IMR-90 (cell line): ENCODE measurements around the gene TNFAIP8L1. TPM values are rescaled to one million over a fixed set of nuclear protein-coding genes. Genes with fewer than 3 reads are reported as not detected.

Experiments
- ATAC-seq: fragments of 200-7000 bp; cut with Tn5 transposase; 2 replicates; pipeline ENCODE4 v1.9.1; 2020; ENCODE audit warnings: low read depth, mild to moderate bottlenecking, moderate library complexity
- BruUV-seq: library from RNA; stranded (reverse); fragments of 400-500 nt; replicated peaks from 2 replicates; lab custom pipeline; 2021; lab: Mats Ljungman, UMichigan
- CTCF ChIA-PET: fragments of 300-600 bp; formaldehyde crosslinking; extraction: SDS; loops from one replicate; lab custom pipeline; 2021; ENCODE audit warnings: antibody characterized with exemption; lab: Yijun Ruan, JAX
- POLR2A ChIA-PET: fragments of 300-600 bp; sonication (Branson Sonifier 250); formaldehyde crosslinking; loops from one replicate; lab custom pipeline; 2022; ENCODE audit warnings: antibody characterized with exemption; ENCODE audit not compliant: unreplicated experiment; lab: Charles Lee
- DNase-seq: peaks from one replicate; pipeline ENCODE4 v3.0.0; 2013
- H2AFZ ChIP-seq: replicated peaks from 2 replicates; pipeline ENCODE3; 2013; ENCODE audit warnings: low read length, mild to moderate bottlenecking; ENCODE audit not compliant: poor library complexity
- H2AK5ac ChIP-seq: 2 replicates; pipeline ENCODE4 v1.6.1; 2013; ENCODE audit warnings: low read depth, low read length, inconsistent platforms
- H2AK9ac ChIP-seq: replicated peaks from 2 replicates; pipeline ENCODE3; 2013; ENCODE audit warnings: mild to moderate bottlenecking, low read depth, low read length, moderate library complexity; ENCODE audit not compliant: poor library complexity
- H2BK120ac ChIP-seq: 2 replicates; pipeline ENCODE4 v1.6.1; 2013; ENCODE audit warnings: low read depth, low read length, inconsistent platforms
- H2BK15ac ChIP-seq: 3 replicates; pipeline ENCODE4 v1.6.1; 2013; ENCODE audit warnings: low read depth, low read length, inconsistent platforms
- H2BK20ac ChIP-seq: 2 replicates; pipeline ENCODE4 v1.6.1; 2013; ENCODE audit warnings: low read depth, mild to moderate bottlenecking, inconsistent platforms, low read length, moderate library complexity
- H2BK5ac ChIP-seq: 2 replicates; pipeline ENCODE4 v1.6.1; 2013; ENCODE audit warnings: mild to moderate bottlenecking, low read depth, low read length, inconsistent platforms; ENCODE audit not compliant: poor library complexity, severe bottlenecking
- H3K14ac ChIP-seq: replicated peaks from 2 replicates; pipeline ENCODE4 v1.6.1; 2013; ENCODE audit warnings: low read depth, low read length, inconsistent platforms
- H3K18ac ChIP-seq: 2 replicates; pipeline ENCODE4 v1.6.1; 2013; ENCODE audit warnings: low read depth, low read length, control low read depth
- H3K23ac ChIP-seq: 2 replicates; pipeline ENCODE4 v1.6.1; 2013; ENCODE audit warnings: low read depth, low read length, inconsistent platforms
- H3K27ac ChIP-seq: 2 replicates; pipeline ENCODE4 v1.5.1; 2013; ENCODE audit warnings: mild to moderate bottlenecking, control low read depth, low read length; ENCODE audit not compliant: insufficient read depth
- H3K27me3 ChIP-seq: 2 replicates; pipeline ENCODE4 v1.6.1; 2013; ENCODE audit warnings: low read length; ENCODE audit not compliant: control insufficient read depth, insufficient read depth
- H3K36me3 ChIP-seq: 2 replicates; pipeline ENCODE4 v1.6.1; 2013; ENCODE audit warnings: low read length, mixed read lengths; ENCODE audit not compliant: control insufficient read depth, insufficient read depth
- H3K4ac ChIP-seq: 2 replicates; pipeline ENCODE4 v1.6.1; 2013; ENCODE audit warnings: low read depth, low read length, inconsistent platforms
- H3K4me1 ChIP-seq: 2 replicates; pipeline ENCODE4 v1.6.1; 2013; ENCODE audit warnings: low read length, mixed read lengths; ENCODE audit not compliant: control insufficient read depth, insufficient read depth
- H3K4me2 ChIP-seq: 2 replicates; pipeline ENCODE4 v1.6.1; 2013; ENCODE audit warnings: low read depth, mild to moderate bottlenecking, control low read depth, low read length, moderate library complexity
- H3K4me3 ChIP-seq: 2 replicates; pipeline ENCODE4 v1.5.1; 2013; ENCODE audit warnings: low read depth, mild to moderate bottlenecking, control low read depth, low read length, moderate library complexity; ENCODE audit not compliant: insufficient read depth
- H3K56ac ChIP-seq: 2 replicates; pipeline ENCODE4 v1.6.1; 2013; ENCODE audit warnings: low read length, inconsistent platforms; ENCODE audit not compliant: insufficient read depth; ENCODE audit errors: extremely low read depth
- H3K79me1 ChIP-seq, 2 experiments: 2 replicates each; pipeline ENCODE4 v1.6.1; 2013; ENCODE audit warnings: low read length in 2 of 2, inconsistent platforms in 1 of 2, low read depth in 1 of 2
- H3K9ac ChIP-seq: 2 replicates; pipeline ENCODE4 v1.6.1; 2013; ENCODE audit warnings: low read depth, low read length, control low read depth
- H3K9me1 ChIP-seq: 2 replicates; pipeline ENCODE4 v1.6.1; 2013; ENCODE audit warnings: low read length, inconsistent platforms; ENCODE audit not compliant: insufficient read depth
- H3K9me3 ChIP-seq: 2 replicates; pipeline ENCODE4 v1.6.1; 2013; ENCODE audit warnings: low read length; ENCODE audit not compliant: control insufficient read depth, insufficient read depth
- H4K20me1 ChIP-seq: 2 replicates; pipeline ENCODE4 v1.6.1; 2013; ENCODE audit warnings: low read length, inconsistent platforms; ENCODE audit not compliant: insufficient read depth
- H4K5ac ChIP-seq: 2 replicates; pipeline ENCODE4 v1.6.1; 2013; ENCODE audit warnings: mild to moderate bottlenecking, low read depth, low read length, control low read depth
- H4K8ac ChIP-seq, 2 experiments: 2 replicates each; pipeline ENCODE4 v1.6.1; 2013; ENCODE audit warnings: low read depth in 2 of 2, low read length in 2 of 2, control low read depth in 1 of 2, inconsistent platforms in 1 of 2
- H4K91ac ChIP-seq: 2 replicates; pipeline ENCODE4 v1.6.1; 2013; ENCODE audit warnings: low read depth, low read length, inconsistent platforms; ENCODE audit not compliant: insufficient read depth
- BHLHE40 ChIP-seq: fragments of 150-350 bp; IDR thresholded peaks from 2 replicates; pipeline ENCODE4 v1.6.1; 2016; ENCODE audit warnings: mild to moderate bottlenecking, low read depth, low read length
- CEBPB ChIP-seq: IDR thresholded peaks from 2 replicates; pipeline ENCODE4 v1.6.1; 2012; ENCODE audit warnings: low read depth, low read length, improper control_type of control experiment
- CHD1 ChIP-seq: IDR thresholded peaks from 2 replicates; pipeline ENCODE4 v1.6.1; 2012; ENCODE audit warnings: low read depth, low read length, improper control_type of control experiment
- CTCF ChIP-seq: conservative IDR thresholded peaks from 2 replicates; pipeline ENCODE4 v1.5.1; 2012; ENCODE audit warnings: mild to moderate bottlenecking, low read depth, low read length, improper control_type of control experiment
- FOS ChIP-seq: fragments of 150-350 bp; IDR thresholded peaks from 2 replicates; pipeline ENCODE4 v1.6.1; 2016; ENCODE audit warnings: low read depth, low read length
- MAFK ChIP-seq: IDR thresholded peaks from 2 replicates; pipeline ENCODE4 v1.6.1; 2012; ENCODE audit warnings: low read depth, low read length, improper control_type of control experiment
- MAZ ChIP-seq: IDR thresholded peaks from 2 replicates; pipeline ENCODE4 v1.6.1; 2012; ENCODE audit warnings: low read depth, mild to moderate bottlenecking, low read length, improper control_type of control experiment, moderate library complexity, borderline replicate concordance
- MXI1 ChIP-seq: IDR thresholded peaks from 2 replicates; pipeline ENCODE4 v1.6.1; 2012; ENCODE audit warnings: low read depth, mild to moderate bottlenecking, low read length, moderate library complexity, borderline replicate concordance
- NFE2L2 ChIP-seq: fragments of 150-350 bp; IDR thresholded peaks from 2 replicates; pipeline ENCODE4 v1.6.1; 2016; ENCODE audit warnings: low read depth, mild to moderate bottlenecking, low read length
- POLR2A ChIP-seq: IDR thresholded peaks from 2 replicates; pipeline ENCODE4 v1.6.1; 2012; ENCODE audit warnings: mild to moderate bottlenecking, low read depth, low read length
- RAD21 ChIP-seq: IDR thresholded peaks from 2 replicates; pipeline ENCODE4 v1.6.1; 2012; ENCODE audit warnings: low read length, improper control_type of control experiment
- RCOR1 ChIP-seq: IDR thresholded peaks from 2 replicates; pipeline ENCODE4 v1.6.1; 2012; ENCODE audit warnings: mild to moderate bottlenecking, low read length, improper control_type of control experiment; ENCODE audit not compliant: insufficient replicate concordance
- RFX5 ChIP-seq: IDR thresholded peaks from 2 replicates; pipeline ENCODE4 v1.8.0; 2012; ENCODE audit warnings: low read depth, mild to moderate bottlenecking, low read length, moderate library complexity
- SMC3 ChIP-seq: fragments of 150-350 bp; IDR thresholded peaks from 2 replicates; pipeline ENCODE4 v1.6.1; 2016; ENCODE audit warnings: low read depth, mild to moderate bottlenecking, antibody characterized with exemption, low read length, moderate library complexity
- WGBS, 2 experiments: methylation state at CpG; one replicate each; pipeline versions ENCODE4 v1.1.5 to v1.1.7; 2013; ENCODE audit warnings: missing lambda C conversion rate in 2 of 2; ENCODE audit not compliant: insufficient read length in 1 of 2; ENCODE audit errors: extremely low coverage in 2 of 2; 5-methylcytosine and 5-hydroxymethylcytosine counted together
- dilution Hi-C: fragments of 300-500 bp; cut with HindIII; formaldehyde crosslinking; loops from one replicate; pipeline ENCODE4 v1.14.3; 2018; ENCODE audit warnings: low sequenced_read_pairs; ENCODE audit not compliant: unreplicated experiment
- in situ Hi-C: fragments of 300-500 bp; cut with MboI; formaldehyde crosslinking; loops from 3 replicates; pipeline ENCODE4 v1.14.3; 2019; ENCODE audit warnings: low sequenced_read_pairs, inconsistent platforms, mixed read lengths
- intact Hi-C: fragments of 100-400 bp; cut with micrococcal nuclease; formaldehyde crosslinking; loops from 2 replicates; pipeline ENCODE4 v1.10.0; 2022
- polyA plus RNA-seq, 3 experiments: library from polyadenylated mRNA; depleted of rRNA; stranded (reverse); fragments of >200 nt; gene quantifications; 2 replicates each; pipeline ENCODE4 v1.2.3, GENCODE V29; 2012; ENCODE audit warnings: low replicate concordance in 1 of 3
- total RNA-seq: library from RNA; depleted of rRNA; stranded (reverse); fragments of >200 nt; gene quantifications from 2 replicates; pipeline ENCODE4 v1.2.3, GENCODE V29; 2012
- TF ChIP-seq, protein P1 (sequence below): fragments of 150-350 bp; IDR thresholded peaks from 2 replicates; pipeline ENCODE4 v1.6.1; 2016; ENCODE audit warnings: low read depth, mild to moderate bottlenecking, low read length, moderate library complexity, borderline replicate concordance
- TF ChIP-seq, protein P2 (sequence below): fragments of 150-350 bp; IDR thresholded peaks from 2 replicates; pipeline ENCODE4 v1.6.1; 2017; ENCODE audit warnings: mild to moderate bottlenecking, antibody characterized with exemption, low read length, low read depth

The TNFAIP8L1 gene
- total and polyA plus RNA-seq, 2 of the 4 experiments (the other 2 are of a cell fraction): 2.5 to 6.0 TPM

DNA sequence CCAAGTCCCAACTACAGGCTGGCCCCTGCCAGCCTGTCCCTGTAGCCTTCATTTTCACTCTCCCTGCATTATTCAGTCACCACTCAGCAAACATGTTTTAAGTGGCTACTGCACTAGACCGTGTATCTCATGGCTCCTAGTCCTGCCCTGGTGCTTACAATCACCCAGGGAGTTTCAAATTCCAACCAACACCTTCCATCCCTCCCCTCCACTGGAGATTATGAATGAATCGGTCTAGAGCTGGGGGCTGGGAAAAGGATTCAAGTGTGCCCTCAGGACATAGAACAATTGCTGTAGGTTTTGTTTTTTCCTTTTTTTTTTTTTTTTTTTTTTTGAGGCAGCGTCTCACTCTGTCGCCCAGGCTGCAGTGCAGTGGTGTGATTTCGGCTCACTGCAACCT is 15.0 kb upstream of the TNFAIP8L1 start:
- ChIA-PET CTCF (interaction anchor here (0.8 kb wide), 1 partner anchor 9 kb away, joined by 4 read pairs; no protein-coding TSS in a partner anchor), POLR2A (no interaction called here)
- Histone ChIP-seq H3K79me1 (no peaks in the 10 kb centered on the region), H3K18ac (no peak overlapping the region), H4K5ac (no peak overlapping the region), H3K4ac (no peak overlapping the region), H2BK15ac (no peak overlapping the region), H4K8ac (no peak overlapping the region), H3K4me1 (no peaks in the 10 kb centered on the region), H3K4me3 (no peak overlapping the region), H2AK9ac (no peak overlapping the region), H3K27me3 (peaks cover 24% of the 10 kb centered on the region), H3K56ac (no peak overlapping the region), H3K9ac (no peak overlapping the region), H3K23ac (no peak overlapping the region), H4K20me1 (no peaks in the 10 kb centered on the region), H3K14ac (no peak overlapping the region), H2BK20ac (no peak overlapping the region), H2AK5ac (no peak overlapping the region), H3K36me3 (no peaks in the 10 kb centered on the region), H3K9me1 (no peaks in the 10 kb centered on the region), H2BK120ac (no peak overlapping the region), H3K9me3 (peaks cover 2% of the 10 kb centered on the region; the same call in 1 of the 2 replicates), H3K4me2 (no peak overlapping the region), H4K91ac (no peak overlapping the region), H2AFZ (no peak overlapping the region), H3K27ac (no peak overlapping the region), H2BK5ac (no peak overlapping the region)
- DNase-seq: no peak
- intact Hi-C loops (no loop called here), in situ Hi-C loops (no loop called here), dilution Hi-C loops (no loop called here)
- 80% methylated on average over 1 of the region's 5 CpGs; no CpG with 5 or more reads in 1 of the 2 experiments for WGBS, 2 experiments
- BruUV-seq: no TSS peak
- no peak for TF ChIP-seq MAFK
- TF ChIP-seq SMC3: no peak
- no peak for TF ChIP-seq CHD1
- no peak for TF ChIP-seq CEBPB
- TF ChIP-seq BHLHE40: no peak
- TF ChIP-seq POLR2A: no peak
- TF ChIP-seq RAD21: no peak
- no peak for TF ChIP-seq MXI1
- TF ChIP-seq NFE2L2: no peak
- TF ChIP-seq, protein P1, sequence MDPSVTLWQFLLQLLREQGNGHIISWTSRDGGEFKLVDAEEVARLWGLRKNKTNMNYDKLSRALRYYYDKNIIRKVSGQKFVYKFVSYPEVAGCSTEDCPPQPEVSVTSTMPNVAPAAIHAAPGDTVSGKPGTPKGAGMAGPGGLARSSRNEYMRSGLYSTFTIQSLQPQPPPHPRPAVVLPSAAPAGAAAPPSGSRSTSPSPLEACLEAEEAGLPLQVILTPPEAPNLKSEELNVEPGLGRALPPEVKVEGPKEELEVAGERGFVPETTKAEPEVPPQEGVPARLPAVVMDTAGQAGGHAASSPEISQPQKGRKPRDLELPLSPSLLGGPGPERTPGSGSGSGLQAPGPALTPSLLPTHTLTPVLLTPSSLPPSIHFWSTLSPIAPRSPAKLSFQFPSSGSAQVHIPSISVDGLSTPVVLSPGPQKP: no peak
- no peak for TF ChIP-seq RFX5
- no peak for TF ChIP-seq CTCF
- TF ChIP-seq MAZ: no peak
- no peak for TF ChIP-seq FOS
- TF ChIP-seq, protein P2, sequence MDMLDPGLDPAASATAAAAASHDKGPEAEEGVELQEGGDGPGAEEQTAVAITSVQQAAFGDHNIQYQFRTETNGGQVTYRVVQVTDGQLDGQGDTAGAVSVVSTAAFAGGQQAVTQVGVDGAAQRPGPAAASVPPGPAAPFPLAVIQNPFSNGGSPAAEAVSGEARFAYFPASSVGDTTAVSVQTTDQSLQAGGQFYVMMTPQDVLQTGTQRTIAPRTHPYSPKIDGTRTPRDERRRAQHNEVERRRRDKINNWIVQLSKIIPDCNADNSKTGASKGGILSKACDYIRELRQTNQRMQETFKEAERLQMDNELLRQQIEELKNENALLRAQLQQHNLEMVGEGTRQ: no peak
- TF ChIP-seq RCOR1: no peak
- ATAC-seq: no peak
